Measurements from ENCODE around the gene LEMD1.

DNA sequence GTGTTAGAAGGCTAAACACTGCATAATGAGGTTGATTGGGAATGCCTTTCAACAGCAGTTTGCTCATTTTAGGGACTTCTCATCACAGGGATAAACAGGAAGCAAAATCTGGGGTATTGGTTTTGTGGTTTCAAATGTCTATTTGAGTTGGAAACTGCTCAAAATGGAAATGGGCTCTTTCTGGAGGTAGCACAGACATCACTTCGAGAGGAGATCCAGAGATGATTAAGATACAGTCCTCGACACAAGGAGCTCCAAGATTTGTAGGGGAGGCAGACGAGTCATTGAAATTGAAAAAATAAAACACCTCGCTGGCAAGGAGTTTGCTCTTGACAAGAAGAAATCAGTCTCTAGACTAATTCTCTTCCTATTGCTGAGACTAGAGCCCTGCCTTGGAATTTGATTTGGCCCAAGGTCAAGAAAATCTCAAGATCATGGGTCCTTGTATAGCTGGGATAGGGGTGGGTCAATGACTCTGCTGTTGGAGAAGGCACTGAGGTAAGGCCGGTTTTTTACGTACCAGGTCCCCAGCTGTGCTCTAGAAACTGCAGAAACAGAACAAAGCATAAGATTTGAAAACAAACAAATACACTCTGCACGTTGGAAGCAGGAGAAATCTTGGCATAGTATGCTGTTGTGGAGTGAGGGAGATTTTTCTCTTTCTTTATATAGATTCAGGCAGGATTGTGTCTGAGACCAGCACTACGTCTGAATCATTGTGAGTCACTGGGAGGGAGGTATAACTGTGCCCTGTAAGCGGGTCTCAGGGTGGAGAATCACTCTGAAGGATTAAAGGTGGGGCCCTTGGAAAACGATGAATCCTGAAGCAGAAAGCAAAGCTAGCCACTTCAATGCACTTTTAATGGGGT is 47.4 kb downstream of the LEMD1 start:
- TF ChIP-seq, protein P1, sequence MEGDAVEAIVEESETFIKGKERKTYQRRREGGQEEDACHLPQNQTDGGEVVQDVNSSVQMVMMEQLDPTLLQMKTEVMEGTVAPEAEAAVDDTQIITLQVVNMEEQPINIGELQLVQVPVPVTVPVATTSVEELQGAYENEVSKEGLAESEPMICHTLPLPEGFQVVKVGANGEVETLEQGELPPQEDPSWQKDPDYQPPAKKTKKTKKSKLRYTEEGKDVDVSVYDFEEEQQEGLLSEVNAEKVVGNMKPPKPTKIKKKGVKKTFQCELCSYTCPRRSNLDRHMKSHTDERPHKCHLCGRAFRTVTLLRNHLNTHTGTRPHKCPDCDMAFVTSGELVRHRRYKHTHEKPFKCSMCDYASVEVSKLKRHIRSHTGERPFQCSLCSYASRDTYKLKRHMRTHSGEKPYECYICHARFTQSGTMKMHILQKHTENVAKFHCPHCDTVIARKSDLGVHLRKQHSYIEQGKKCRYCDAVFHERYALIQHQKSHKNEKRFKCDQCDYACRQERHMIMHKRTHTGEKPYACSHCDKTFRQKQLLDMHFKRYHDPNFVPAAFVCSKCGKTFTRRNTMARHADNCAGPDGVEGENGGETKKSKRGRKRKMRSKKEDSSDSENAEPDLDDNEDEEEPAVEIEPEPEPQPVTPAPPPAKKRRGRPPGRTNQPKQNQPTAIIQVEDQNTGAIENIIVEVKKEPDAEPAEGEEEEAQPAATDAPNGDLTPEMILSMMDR (IDR thresholded peaks at IDR 0.05): no peak
- TF ChIP-seq POLR2A (IDR thresholded peaks at IDR 0.05): no peak
